ENCODE measurements around the gene MANBA. TPM values are rescaled to one million over a fixed set of nuclear protein-coding genes. Genes with fewer than 3 reads are reported as not detected.

The MANBA gene
- total RNA-seq, 2 experiments from 2014 or later = 12.0 to 13.3 TPM

- Mint-ChIP-seq H3K9me3 (ENCODE audit: low read depth) (peaks cover 2% of the 10 kb centered on the region), H3K27ac (peak overlapping the region; percentile 79), H3K4me3 (no peak overlapping the region), H3K36me3 (ENCODE audit: low read depth) (peaks cover 93% of the 10 kb centered on the region), H3K27me3 (no peaks in the 10 kb centered on the region), H3K4me1 (peaks cover 88% of the 10 kb centered on the region)
- DNase-seq = peak; percentile 62
- POLR2A ChIA-PET = interaction anchor here (1.2 kb wide), 1 partner anchor 86 kb away, joined by 3 read pairs; no protein-coding TSS in a partner anchor
- CTCF ChIA-PET = interaction anchor here (0.6 to 1.5 kb wide), 5 partner anchors 11 to 1682 kb away, joined by 3 to 4 read pairs (median 3); no protein-coding TSS in a partner anchor
- intact Hi-C loops (cut with DNase I, micrococcal nuclease) = loop anchor here (1.0 to 5.0 kb wide), 5 partner anchors 10 to 58 kb away; no protein-coding TSS in a partner anchor
- peak; percentile 28 for ATAC-seq
Observed at GRCh38 chr4:102586644-102587021, 174.1 kb downstream of the MANBA start.

DNA sequence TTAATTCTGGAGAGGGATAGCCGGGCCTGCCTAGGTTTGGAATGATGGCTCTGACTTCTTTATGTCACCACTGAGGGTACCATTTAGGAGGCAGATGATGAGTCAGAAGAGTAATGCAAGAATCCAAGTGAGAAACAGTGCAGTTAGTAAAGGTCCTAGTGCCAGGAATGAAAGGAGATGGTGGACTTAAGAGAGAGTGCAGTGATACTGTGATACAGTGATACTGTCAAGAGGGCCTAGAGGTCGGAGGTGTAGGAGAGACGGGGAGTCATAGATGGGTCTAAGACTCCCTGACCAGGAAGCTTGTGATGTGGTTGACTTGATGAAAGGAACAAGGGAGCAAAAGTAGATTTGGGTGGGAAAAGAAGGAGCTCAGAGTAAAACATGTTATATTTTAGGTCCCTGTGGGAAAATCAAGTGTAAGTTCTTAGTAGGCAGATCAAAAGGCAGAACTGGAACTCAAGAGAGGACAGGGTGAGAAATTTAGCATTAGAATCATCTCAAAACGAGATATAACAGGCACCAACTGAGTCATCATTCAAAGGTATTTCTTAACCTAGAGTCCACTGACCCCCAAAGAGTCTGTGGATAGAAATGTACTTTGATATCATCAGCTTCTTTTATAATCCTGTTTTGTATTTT is 174.6 kb downstream of the MANBA start:
- DNase-seq = no peak
- ChIA-PET POLR2A (no interaction called here), CTCF (interaction anchor here (0.6 to 1.5 kb wide), 6 partner anchors 10 to 1682 kb away, joined by 3 to 4 read pairs (median 3); no protein-coding TSS in a partner anchor)
- peak; percentile 52 for ATAC-seq
- Mint-ChIP-seq H3K27ac (peak overlapping the region; percentile 79), H3K27me3 (no peaks in the 10 kb centered on the region), H3K9me3 (ENCODE audit: low read depth) (no peaks in the 10 kb centered on the region), H3K4me1 (peaks cover 85% of the 10 kb centered on the region), H3K36me3 (ENCODE audit: low read depth) (peaks cover 90% of the 10 kb centered on the region), H3K4me3 (peak overlapping the region; percentile 1)
- intact Hi-C loops (cut with DNase I, micrococcal nuclease) = loop anchor here (1.0 to 5.0 kb wide), 5 partner anchors 10 to 57 kb away; no protein-coding TSS in a partner anchor

GRCh38 chr4:102585329-102585728 is 175.4 kb downstream of the MANBA start:
- ATAC-seq (peak; percentile 60), DNase-seq (peak; percentile 64)
- Mint-ChIP-seq H3K27me3 (no peaks in the 10 kb centered on the region), H3K9me3 (ENCODE audit: low read depth) (no peaks in the 10 kb centered on the region), H3K4me1 (peaks cover 83% of the 10 kb centered on the region), H3K36me3 (ENCODE audit: low read depth) (peaks cover 87% of the 10 kb centered on the region), H3K4me3 (no peak overlapping the region), H3K27ac (peak overlapping the region; percentile 79)
- ChIA-PET CTCF (interaction anchor here (0.9 to 1.6 kb wide), 6 partner anchors 9 to 155 kb away, joined by 3 to 6 read pairs (median 3); no protein-coding TSS in a partner anchor), POLR2A (interaction anchor here (0.6 to 0.8 kb wide), 2 partner anchors 17 to 27 kb away, joined by 3 read pairs; no protein-coding TSS in a partner anchor)
- intact Hi-C loops (cut with DNase I, micrococcal nuclease) = loop anchor here in 1 of 2 experiments (5.0 kb wide), 2 partner anchors 33 to 42 kb away; no protein-coding TSS in a partner anchor

DNA sequence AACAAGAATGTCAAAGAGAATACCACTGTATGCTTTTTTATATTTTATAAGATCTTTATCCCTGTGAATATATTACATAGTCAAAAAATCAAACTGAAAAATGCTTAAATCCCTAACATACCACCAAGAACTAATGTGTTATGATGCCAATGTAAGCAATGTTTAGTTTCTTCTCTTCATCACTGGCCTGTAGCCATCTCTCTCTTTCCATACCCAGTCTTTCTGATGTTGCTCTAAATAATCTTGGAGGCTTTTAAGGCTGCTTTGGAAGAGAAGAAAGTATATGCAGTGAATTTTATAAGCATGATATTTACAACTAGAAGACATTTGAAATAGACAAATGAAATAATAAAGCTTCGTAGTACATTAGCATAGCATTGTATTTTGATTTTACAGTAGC is 176.7 kb downstream of the MANBA start:
- DNase-seq (no peak), ATAC-seq (no peak)
- H3K27ac Mint-ChIP-seq = no peak overlapping the region
- peaks cover 84% of the 10 kb centered on the region for H3K36me3 Mint-ChIP-seq (ENCODE audit: low read depth)
- CTCF ChIA-PET = interaction anchor here (0.8 to 1.6 kb wide), 3 partner anchors 10 to 154 kb away, joined by 3 to 6 read pairs (median 4); no protein-coding TSS in a partner anchor
- H3K9me3 Mint-ChIP-seq (ENCODE audit: low read depth) = no peaks in the 10 kb centered on the region
- H3K4me3 Mint-ChIP-seq = no peak overlapping the region
- no peaks in the 10 kb centered on the region for H3K27me3 Mint-ChIP-seq
- intact Hi-C loops (cut with DNase I, micrococcal nuclease) = no loop called here
- POLR2A ChIA-PET = interaction anchor here (0.7 kb wide), 1 partner anchor 20 kb away, joined by 4 read pairs; no protein-coding TSS in a partner anchor
- peaks cover 82% of the 10 kb centered on the region for H3K4me1 Mint-ChIP-seq

Other genes with a start within 250 kb of the MANBA start
- 100 to 1,000 TPM; 472 to 686 TPM for gene UBE2D3, start 66.6 kb upstream of the MANBA start, total RNA-seq
- gene CISD2, start 108.0 kb upstream of the MANBA start, total RNA-seq = 10 to 100 TPM; 33.5 to 35.1 TPM